ENCODE measurements around the gene LRFN5.
"Not testable (repeated sequence)": the region's sequence is repeated elsewhere in the genome, so short reads cannot be mapped to it uniquely, and the experiment has no call there.

Gene LRFN5

GRCh38 chr14:41900644-41901043 is 294.0 kb downstream of the LRFN5 start:
- TF ChIP-seq, protein P1, sequence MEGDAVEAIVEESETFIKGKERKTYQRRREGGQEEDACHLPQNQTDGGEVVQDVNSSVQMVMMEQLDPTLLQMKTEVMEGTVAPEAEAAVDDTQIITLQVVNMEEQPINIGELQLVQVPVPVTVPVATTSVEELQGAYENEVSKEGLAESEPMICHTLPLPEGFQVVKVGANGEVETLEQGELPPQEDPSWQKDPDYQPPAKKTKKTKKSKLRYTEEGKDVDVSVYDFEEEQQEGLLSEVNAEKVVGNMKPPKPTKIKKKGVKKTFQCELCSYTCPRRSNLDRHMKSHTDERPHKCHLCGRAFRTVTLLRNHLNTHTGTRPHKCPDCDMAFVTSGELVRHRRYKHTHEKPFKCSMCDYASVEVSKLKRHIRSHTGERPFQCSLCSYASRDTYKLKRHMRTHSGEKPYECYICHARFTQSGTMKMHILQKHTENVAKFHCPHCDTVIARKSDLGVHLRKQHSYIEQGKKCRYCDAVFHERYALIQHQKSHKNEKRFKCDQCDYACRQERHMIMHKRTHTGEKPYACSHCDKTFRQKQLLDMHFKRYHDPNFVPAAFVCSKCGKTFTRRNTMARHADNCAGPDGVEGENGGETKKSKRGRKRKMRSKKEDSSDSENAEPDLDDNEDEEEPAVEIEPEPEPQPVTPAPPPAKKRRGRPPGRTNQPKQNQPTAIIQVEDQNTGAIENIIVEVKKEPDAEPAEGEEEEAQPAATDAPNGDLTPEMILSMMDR (conservative IDR thresholded peaks at IDR 0.05; ENCODE audit: control insufficient read depth, insufficient read depth, low read depth, low read length) = no peak
- no peak for DNase-seq (ENCODE audit: low read depth)
- H3K4me3 ChIP-seq (ENCODE audit: control insufficient read depth, low read depth, low read length) = no peak overlapping the region

- no peak for DNase-seq (ENCODE audit: low read depth)
- H3K4me3 ChIP-seq (ENCODE audit: control insufficient read depth, low read depth, low read length) = no peak overlapping the region
- TF ChIP-seq, protein P1 (conservative IDR thresholded peaks at IDR 0.05; ENCODE audit: control insufficient read depth, insufficient read depth, low read depth, low read length) = no peak
Measured at GRCh38 chr14:41901089-41901488, 294.4 kb downstream of the LRFN5 start.

GRCh38 chr14:41905394-41905964 is 298.8 kb downstream of the LRFN5 start:
- H3K4me3 ChIP-seq (ENCODE audit: control insufficient read depth, low read depth, low read length) = no peak overlapping the region
- DNase-seq (ENCODE audit: low read depth) = no peak
- TF ChIP-seq, protein P1 (conservative IDR thresholded peaks at IDR 0.05; ENCODE audit: control insufficient read depth, insufficient read depth, low read depth, low read length) = no peak

GRCh38 chr14:41911155-41911554 is 304.5 kb downstream of the LRFN5 start:
- not testable (repeated sequence) for H3K4me3 ChIP-seq (ENCODE audit: control insufficient read depth, low read depth, low read length); DNase-seq (ENCODE audit: low read depth)

- TF ChIP-seq, protein P1 (conservative IDR thresholded peaks at IDR 0.05; ENCODE audit: control insufficient read depth, insufficient read depth, low read depth, low read length) = no peak
- DNase-seq (ENCODE audit: low read depth) = no peak
Measured at GRCh38 chr14:41913398-41913797, 306.7 kb downstream of the LRFN5 start.

GRCh38 chr14:41915732-41916131 is 309.1 kb downstream of the LRFN5 start:
- DNase-seq (ENCODE audit: low read depth) = no peak
- H3K4me3 ChIP-seq (ENCODE audit: control insufficient read depth, low read depth, low read length) = no peak overlapping the region
- TF ChIP-seq, protein P1 (conservative IDR thresholded peaks at IDR 0.05; ENCODE audit: control insufficient read depth, insufficient read depth, low read depth, low read length) = no peak

More at GRCh38 chr14:41913398-41913797, 306.7 kb downstream of the LRFN5 start:
- no peak overlapping the region for H3K4me3 ChIP-seq (ENCODE audit: control insufficient read depth, low read depth, low read length)

- TF ChIP-seq, protein P1 (conservative IDR thresholded peaks at IDR 0.05; ENCODE audit: control insufficient read depth, insufficient read depth, low read depth, low read length) = no peak
- no peak for DNase-seq (ENCODE audit: low read depth)
- H3K4me3 ChIP-seq (ENCODE audit: control insufficient read depth, low read depth, low read length) = no peak overlapping the region
Measured at GRCh38 chr14:41916313-41916712, 309.6 kb downstream of the LRFN5 start.

Measured in fibroblast of mammary gland (primary cell).